Tibial nerve (tissue), 3 donors: ENCODE data around the gene HECTD1.

ENCODE experiments used
- POLR2A ChIP-seq, 2 donors: fragments of 450-650 bp; IDR thresholded peaks; one replicate each; pipeline ENCODE4 v1.6.1; 2017; ENCODE audit warnings: antibody characterized with exemption in 2 of 2, mild to moderate bottlenecking in 2 of 2, moderate library complexity in 2 of 2
- TF ChIP-seq, protein P1 (sequence below), 5 experiments: fragments of 200-600 bp in 3 of 5; fragments of 450-650 bp in 2 of 5; sonication (generic) in 3 of 5; IDR thresholded peaks; one replicate each; pipeline ENCODE4 v1.5.1; 2016 to 2019; ENCODE audit warnings: antibody characterized with exemption in 5 of 5, mild to moderate bottlenecking in 3 of 5, moderate library complexity in 2 of 5

GRCh38 chr14:31080056-31080455 lies 127.5 kb downstream of the HECTD1 start:
- TF ChIP-seq, protein P1, sequence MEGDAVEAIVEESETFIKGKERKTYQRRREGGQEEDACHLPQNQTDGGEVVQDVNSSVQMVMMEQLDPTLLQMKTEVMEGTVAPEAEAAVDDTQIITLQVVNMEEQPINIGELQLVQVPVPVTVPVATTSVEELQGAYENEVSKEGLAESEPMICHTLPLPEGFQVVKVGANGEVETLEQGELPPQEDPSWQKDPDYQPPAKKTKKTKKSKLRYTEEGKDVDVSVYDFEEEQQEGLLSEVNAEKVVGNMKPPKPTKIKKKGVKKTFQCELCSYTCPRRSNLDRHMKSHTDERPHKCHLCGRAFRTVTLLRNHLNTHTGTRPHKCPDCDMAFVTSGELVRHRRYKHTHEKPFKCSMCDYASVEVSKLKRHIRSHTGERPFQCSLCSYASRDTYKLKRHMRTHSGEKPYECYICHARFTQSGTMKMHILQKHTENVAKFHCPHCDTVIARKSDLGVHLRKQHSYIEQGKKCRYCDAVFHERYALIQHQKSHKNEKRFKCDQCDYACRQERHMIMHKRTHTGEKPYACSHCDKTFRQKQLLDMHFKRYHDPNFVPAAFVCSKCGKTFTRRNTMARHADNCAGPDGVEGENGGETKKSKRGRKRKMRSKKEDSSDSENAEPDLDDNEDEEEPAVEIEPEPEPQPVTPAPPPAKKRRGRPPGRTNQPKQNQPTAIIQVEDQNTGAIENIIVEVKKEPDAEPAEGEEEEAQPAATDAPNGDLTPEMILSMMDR (IDR thresholded peaks at IDR 0.05) = no peak
- no peak for TF ChIP-seq POLR2A (IDR thresholded peaks at IDR 0.05)
